ENCODE results near the gene PTS. TPM values are rescaled to one million over a fixed set of nuclear protein-coding genes. Genes with fewer than 3 reads are reported as not detected.

PTS gene
- total RNA-seq, 2 experiments from 2014 or later: 20.5 to 22.9 TPM

GRCh38 chr11:112225753-112226061 lies 521 bp upstream of the PTS start:
- Mint-ChIP-seq H3K36me3 (ENCODE audit: low read depth) (peaks cover 29% of the 10 kb centered on the region), H3K4me1 (peaks cover 32% of the 10 kb centered on the region), H3K27me3 (no peaks in the 10 kb centered on the region), H3K27ac (peak overlapping the region; percentile 90), H3K4me3 (peak overlapping the region; percentile 80), H3K9me3 (no peaks in the 10 kb centered on the region)
- ChIA-PET CTCF (interaction anchor here (1.8 to 1.9 kb wide), 2 partner anchors 54 to 57 kb away, joined by 9 to 22 read pairs; no protein-coding TSS in a partner anchor), POLR2A (interaction anchor here (1.0 to 2.0 kb wide), 3 partner anchors 20 to 299 kb away, joined by 4 to 19 read pairs (median 4); no protein-coding TSS in a partner anchor)
- no peak for DNase-seq

- no peaks in the 10 kb centered on the region for H3K9me3 Mint-ChIP-seq
- DNase-seq: no peak
- H3K4me1 Mint-ChIP-seq: peaks cover 30% of the 10 kb centered on the region
- no peaks in the 10 kb centered on the region for H3K27me3 Mint-ChIP-seq
- H3K36me3 Mint-ChIP-seq (ENCODE audit: low read depth): peaks cover 34% of the 10 kb centered on the region
- H3K27ac Mint-ChIP-seq: peak overlapping the region; percentile 90
- H3K4me3 Mint-ChIP-seq: peak overlapping the region; percentile 80
- POLR2A ChIA-PET: interaction anchor here (0.6 to 2.0 kb wide), 11 partner anchors 10 to 481 kb away, joined by 3 to 19 read pairs (median 3); no protein-coding TSS in a partner anchor
- CTCF ChIA-PET: interaction anchor here (0.7 to 1.9 kb wide), 3 partner anchors 53 to 1535 kb away, joined by 3 to 22 read pairs (median 9); no protein-coding TSS in a partner anchor
Measured at GRCh38 chr11:112226831-112227401, 688 bp downstream of the PTS start.

GRCh38 chr11:112227471-112227870 lies 1.2 kb downstream of the PTS start:
- ChIA-PET POLR2A (interaction anchor here (0.6 to 1.9 kb wide), 5 partner anchors 9 to 482 kb away, joined by 3 to 5 read pairs (median 3); no protein-coding TSS in a partner anchor), CTCF (interaction anchor here (1.3 kb wide), 2 partner anchors 8 to 53 kb away, joined by 5 to 15 read pairs; no protein-coding TSS in a partner anchor)
- H3K36me3 Mint-ChIP-seq (ENCODE audit: low read depth): peaks cover 40% of the 10 kb centered on the region
- peak overlapping the region; percentile 90 for H3K27ac Mint-ChIP-seq
- H3K9me3 Mint-ChIP-seq: no peaks in the 10 kb centered on the region
- no peaks in the 10 kb centered on the region for H3K27me3 Mint-ChIP-seq
- peak overlapping the region; percentile 80 for H3K4me3 Mint-ChIP-seq
- H3K4me1 Mint-ChIP-seq: peaks cover 30% of the 10 kb centered on the region
- DNase-seq: no peak

GRCh38 chr11:112228706-112229105 lies 2.5 kb downstream of the PTS start:
- ChIA-PET CTCF (interaction anchor here (1.1 to 3.9 kb wide), 3 partner anchors 9 to 51 kb away, joined by 3 to 29 read pairs (median 5); no protein-coding TSS in a partner anchor), POLR2A (no interaction called here)
- no peak overlapping the region for H3K4me3 Mint-ChIP-seq
- peaks cover 29% of the 10 kb centered on the region for H3K4me1 Mint-ChIP-seq
- H3K36me3 Mint-ChIP-seq (ENCODE audit: low read depth): peaks cover 40% of the 10 kb centered on the region
- H3K27ac Mint-ChIP-seq: no peak overlapping the region
- H3K9me3 Mint-ChIP-seq: no peaks in the 10 kb centered on the region
- no peaks in the 10 kb centered on the region for H3K27me3 Mint-ChIP-seq
- DNase-seq: no peak

- ChIA-PET CTCF (interaction anchor here (1.1 to 3.9 kb wide), 2 partner anchors 10 to 51 kb away, joined by 3 to 29 read pairs; no protein-coding TSS in a partner anchor), POLR2A (no interaction called here)
- DNase-seq: no peak
- H3K4me1 Mint-ChIP-seq: peaks cover 29% of the 10 kb centered on the region
- no peaks in the 10 kb centered on the region for H3K27me3 Mint-ChIP-seq
- peaks cover 43% of the 10 kb centered on the region for H3K36me3 Mint-ChIP-seq (ENCODE audit: low read depth)
- H3K4me3 Mint-ChIP-seq: no peak overlapping the region
- no peak overlapping the region for H3K27ac Mint-ChIP-seq
- no peaks in the 10 kb centered on the region for H3K9me3 Mint-ChIP-seq
Measured at GRCh38 chr11:112229159-112229558, 2.9 kb downstream of the PTS start.

- Mint-ChIP-seq H3K4me3 (no peak overlapping the region), H3K9me3 (no peaks in the 10 kb centered on the region), H3K4me1 (peaks cover 29% of the 10 kb centered on the region), H3K36me3 (ENCODE audit: low read depth) (peaks cover 46% of the 10 kb centered on the region), H3K27me3 (no peaks in the 10 kb centered on the region), H3K27ac (no peak overlapping the region)
- ChIA-PET POLR2A (no interaction called here), CTCF (interaction anchor here (1.1 to 3.9 kb wide), 2 partner anchors 11 to 50 kb away, joined by 3 to 29 read pairs; no protein-coding TSS in a partner anchor)
- no peak for DNase-seq
Measured at GRCh38 chr11:112229746-112230433, 3.7 kb downstream of the PTS start.

GRCh38 chr11:112231952-112232351 lies 5.7 kb downstream of the PTS start:
- DNase-seq: no peak
- Mint-ChIP-seq H3K27ac (no peak overlapping the region), H3K27me3 (no peaks in the 10 kb centered on the region), H3K9me3 (no peaks in the 10 kb centered on the region), H3K4me1 (peaks cover 21% of the 10 kb centered on the region), H3K36me3 (ENCODE audit: low read depth) (peaks cover 62% of the 10 kb centered on the region), H3K4me3 (no peak overlapping the region)
- ChIA-PET POLR2A (no interaction called here), CTCF (interaction anchor here (1.2 to 3.9 kb wide), 2 partner anchors 12 to 48 kb away, joined by 3 to 29 read pairs; no protein-coding TSS in a partner anchor)

GRCh38 chr11:112235750-112236390 lies 9.6 kb downstream of the PTS start:
- POLR2A ChIA-PET: no interaction called here
- Mint-ChIP-seq H3K36me3 (ENCODE audit: low read depth) (peaks cover 60% of the 10 kb centered on the region), H3K27ac (no peak overlapping the region), H3K27me3 (no peaks in the 10 kb centered on the region), H3K4me3 (no peak overlapping the region), H3K9me3 (no peaks in the 10 kb centered on the region), H3K4me1 (no peaks in the 10 kb centered on the region)
- DNase-seq: no peak
- CTCF ChIA-PET: no interaction called here

- no peak overlapping the region for H3K27ac Mint-ChIP-seq
- DNase-seq: no peak
- POLR2A ChIA-PET: no interaction called here
- H3K27me3 Mint-ChIP-seq: no peaks in the 10 kb centered on the region
- peaks cover 52% of the 10 kb centered on the region for H3K36me3 Mint-ChIP-seq (ENCODE audit: low read depth)
- CTCF ChIA-PET: no interaction called here
- H3K4me1 Mint-ChIP-seq: no peaks in the 10 kb centered on the region
- H3K4me3 Mint-ChIP-seq: no peak overlapping the region
- no peaks in the 10 kb centered on the region for H3K9me3 Mint-ChIP-seq
Measured at GRCh38 chr11:112237451-112237850, 11.2 kb downstream of the PTS start.

- Mint-ChIP-seq H3K4me3 (no peak overlapping the region), H3K36me3 (ENCODE audit: low read depth) (peaks cover 57% of the 10 kb centered on the region), H3K9me3 (no peaks in the 10 kb centered on the region), H3K27me3 (no peaks in the 10 kb centered on the region), H3K4me1 (no peaks in the 10 kb centered on the region), H3K27ac (no peak overlapping the region)
- CTCF ChIA-PET: no interaction called here
- POLR2A ChIA-PET: interaction anchor here (1.2 kb wide), 1 partner anchor 11 kb away, joined by 3 read pairs; the partner anchor contains the start of gene PTS
- no peak for DNase-seq
Measured at GRCh38 chr11:112238041-112238440, 11.8 kb downstream of the PTS start.

- Mint-ChIP-seq H3K9me3 (no peaks in the 10 kb centered on the region), H3K36me3 (ENCODE audit: low read depth) (peaks cover 39% of the 10 kb centered on the region), H3K27me3 (peaks cover 4% of the 10 kb centered on the region), H3K27ac (no peak overlapping the region), H3K4me1 (no peaks in the 10 kb centered on the region), H3K4me3 (no peak overlapping the region)
- DNase-seq: no peak
- ChIA-PET CTCF (interaction anchor here (1.2 kb wide), 1 partner anchor 39 kb away, joined by 4 read pairs; no protein-coding TSS in a partner anchor), POLR2A (interaction anchor here (1.4 kb wide), 1 partner anchor 15 kb away, joined by 4 read pairs; no protein-coding TSS in a partner anchor)
Measured at GRCh38 chr11:112241486-112241885, 15.3 kb downstream of the PTS start.

GRCh38 chr11:112247201-112247600 lies 21.0 kb downstream of the PTS start:
- DNase-seq: no peak
- Mint-ChIP-seq H3K4me1 (no peaks in the 10 kb centered on the region), H3K27ac (no peak overlapping the region), H3K27me3 (peaks cover 4% of the 10 kb centered on the region), H3K36me3 (ENCODE audit: low read depth) (peaks cover 4% of the 10 kb centered on the region), H3K9me3 (no peaks in the 10 kb centered on the region), H3K4me3 (no peak overlapping the region)
- CTCF ChIA-PET: no interaction called here
- POLR2A ChIA-PET: no interaction called here

GRCh38 chr11:112248201-112248600 lies 22.0 kb downstream of the PTS start:
- Mint-ChIP-seq H3K4me3 (no peak overlapping the region), H3K36me3 (ENCODE audit: low read depth) (no peaks in the 10 kb centered on the region), H3K27ac (no peak overlapping the region), H3K4me1 (no peaks in the 10 kb centered on the region), H3K9me3 (no peaks in the 10 kb centered on the region), H3K27me3 (peaks cover 4% of the 10 kb centered on the region)
- DNase-seq: no peak
- ChIA-PET CTCF (no interaction called here), POLR2A (no interaction called here)

Data from activated CD4-positive, alpha-beta memory T cell treated with anti-CD3 and anti-CD28 coated beads, Interleukin-2, amount 10 ng/mL, durations not matched to agents 7 days and 5 days (primary cell).